H1 (cell line): Measurements from ENCODE around the gene ARHGEF10L. TPM values are rescaled to one million over a fixed set of nuclear protein-coding genes. Genes with fewer than 3 reads are reported as not detected.

Source experiments
- CTCF ChIA-PET: fragments of 300-600 bp; sonication (Branson Sonifier 250); formaldehyde crosslinking; loops from one replicate; lab custom pipeline; 2021; ENCODE audit not compliant: partially characterized antibody; lab: Charles Lee
- POLR2A ChIA-PET: fragments of 300-600 bp; sonication (Branson Sonifier 250); formaldehyde crosslinking; loops from one replicate; lab custom pipeline; 2021; ENCODE audit warnings: inconsistent platforms; ENCODE audit not compliant: partially characterized antibody; lab: Charles Lee
- DNase-seq, 2 experiments: peaks; one replicate each; pipeline versions ENCODE4 v3.0.0 to v3.0.0-alpha.2; 2010 to 2022; ENCODE audit warnings: low spot score in 2 of 2, low read depth in 1 of 2, mixed read lengths in 1 of 2
- FAIRE-seq: peaks from 2 replicates; lab custom pipeline; 2011; peaks lifted over from hg19 to GRCh38; lab: Jason Lieb, UNC
- H2AFZ ChIP-seq: 2 replicates; pipeline ENCODE4 v1.8.1; 2012; ENCODE audit warnings: low read length, inconsistent platforms
- H2AK5ac ChIP-seq: 2 replicates; pipeline ENCODE4 v1.6.1; 2013; ENCODE audit warnings: low read depth, low read length
- H2BK120ac ChIP-seq: replicated peaks from 2 replicates; pipeline ENCODE3; 2013; ENCODE audit warnings: low read depth, low read length, inconsistent platforms
- H2BK12ac ChIP-seq: 2 replicates; pipeline ENCODE4 v1.6.1; 2013; ENCODE audit warnings: low read depth, low read length
- H2BK15ac ChIP-seq: 2 replicates; pipeline ENCODE4 v1.6.1; 2013; ENCODE audit warnings: low read length
- H2BK20ac ChIP-seq: 2 replicates; pipeline ENCODE4 v1.6.1; 2013; ENCODE audit warnings: low read length
- H2BK5ac ChIP-seq: 2 replicates; pipeline ENCODE4 v1.6.1; 2013; ENCODE audit warnings: low read depth, low read length
- H3K14ac ChIP-seq: 2 replicates; pipeline ENCODE4 v1.6.1; 2013; ENCODE audit warnings: inconsistent platforms; ENCODE audit not compliant: insufficient read length
- H3K18ac ChIP-seq: 2 replicates; pipeline ENCODE4 v1.6.1; 2013; ENCODE audit warnings: low read length; ENCODE audit errors: extremely low read depth
- H3K23ac ChIP-seq: 2 replicates; pipeline ENCODE4 v1.6.1; 2013; ENCODE audit warnings: inconsistent platforms; ENCODE audit not compliant: insufficient read length
- H3K23me2 ChIP-seq: 2 replicates; pipeline ENCODE4 v1.6.1; 2013; ENCODE audit warnings: low read depth, low read length
- H3K27ac ChIP-seq: 2 replicates; pipeline ENCODE4 v1.6.1; 2011; ENCODE audit warnings: low read depth, low read length, inconsistent platforms
- H3K27me3 ChIP-seq, 4 experiments: replicated peaks in 1 of 4; 1 replicate in 1 of 4; 2 replicates in 3 of 4; pipeline versions ENCODE4 v1.6.1 to v1.8.1; 2011 to 2013; ENCODE audit warnings: low read length in 3 of 4, mild to moderate bottlenecking in 3 of 4, inconsistent platforms in 2 of 4, mixed read lengths in 2 of 4, moderate library complexity in 1 of 4; ENCODE audit not compliant: control insufficient read depth in 3 of 4, insufficient read depth in 3 of 4; ENCODE audit errors: extremely low read depth in 1 of 4
- H3K36me3 ChIP-seq, 4 experiments: 2 replicates each; pipeline versions ENCODE4 v1.6.1 to v1.8.1; 2011 to 2013; ENCODE audit warnings: mild to moderate bottlenecking in 4 of 4, low read length in 3 of 4, moderate library complexity in 2 of 4, control low read depth in 1 of 4, inconsistent platforms in 1 of 4; ENCODE audit not compliant: insufficient read depth in 4 of 4, control insufficient read depth in 2 of 4
- H3K4ac ChIP-seq: replicated peaks from 2 replicates; pipeline ENCODE3; 2013; ENCODE audit warnings: low read length, low read depth, mixed read lengths, inconsistent platforms; ENCODE audit not compliant: insufficient read length
- H3K4me1 ChIP-seq, 4 experiments: replicated peaks in 1 of 4; 1 replicate in 1 of 4; 2 replicates in 3 of 4; pipeline versions ENCODE4 v1.6.1 to v1.8.1; 2011 to 2013; ENCODE audit warnings: low read length in 3 of 4, inconsistent platforms in 2 of 4, mixed read lengths in 1 of 4; ENCODE audit not compliant: insufficient read depth in 4 of 4, control insufficient read depth in 3 of 4
- H3K4me2 ChIP-seq, 2 experiments: 2 replicates each; pipeline versions ENCODE4 v1.6.1 to v1.8.1; 2011 to 2013; ENCODE audit warnings: low read depth in 2 of 2, low read length in 2 of 2, control low read depth in 1 of 2, inconsistent platforms in 1 of 2, mild to moderate bottlenecking in 1 of 2; ENCODE audit not compliant: insufficient read depth in 1 of 2
- H3K4me3 ChIP-seq, 4 experiments: fragments of 200-600, 300-600 bp in 1 of 4; sonication (generic), shearing (Covaris generic), sonication (Bioruptor Twin) in 1 of 4; 2 replicates each; pipeline versions ENCODE4 v1.5.1 to v1.8.1; 2011 to 2016; ENCODE audit warnings: low read length in 4 of 4, low read depth in 3 of 4, control low read depth in 2 of 4, inconsistent platforms in 2 of 4, mild to moderate bottlenecking in 2 of 4, mixed read lengths in 1 of 4, moderate library complexity in 1 of 4; ENCODE audit not compliant: insufficient read depth in 2 of 4; ENCODE audit errors: extremely low read depth in 1 of 4
- H3K56ac ChIP-seq: replicated peaks from 2 replicates; pipeline ENCODE3; 2013; ENCODE audit warnings: low read depth, mild to moderate bottlenecking, mixed read lengths, low read length, inconsistent platforms; ENCODE audit not compliant: insufficient read length
- H3K79me1 ChIP-seq: 2 replicates; pipeline ENCODE4 v1.6.1; 2013; ENCODE audit warnings: low read depth, low read length, control low read depth
- H3K79me2 ChIP-seq, 2 experiments: 2 replicates each; pipeline versions ENCODE4 v1.6.1 to v1.8.1; 2012 to 2013; ENCODE audit warnings: low read length in 2 of 2, mild to moderate bottlenecking in 2 of 2, inconsistent platforms in 1 of 2; ENCODE audit not compliant: insufficient read depth in 2 of 2, control insufficient read depth in 1 of 2
- H3K9ac ChIP-seq, 4 experiments: replicated peaks in 1 of 4; 1 replicate in 1 of 4; 2 replicates in 3 of 4; pipeline versions ENCODE4 v1.6.1 to v1.8.1; 2011 to 2013; ENCODE audit warnings: low read depth in 3 of 4, low read length in 3 of 4, control low read depth in 2 of 4, mild to moderate bottlenecking in 2 of 4, moderate library complexity in 2 of 4, inconsistent platforms in 1 of 4; ENCODE audit errors: extremely low read depth in 1 of 4
- H3K9me3 ChIP-seq, 2 experiments: 2 replicates each; pipeline versions ENCODE4 v1.6.1 to v1.8.1; 2012 to 2013; ENCODE audit warnings: mild to moderate bottlenecking in 2 of 2, moderate library complexity in 2 of 2, control low read depth in 1 of 2, inconsistent platforms in 1 of 2, low read depth in 1 of 2, low read length in 1 of 2, mixed read lengths in 1 of 2; ENCODE audit not compliant: insufficient read depth in 2 of 2
- H4K20me1 ChIP-seq, 2 experiments: replicated peaks in 1 of 2; 2 replicates each; pipeline versions ENCODE3 to v1.8.1; 2011 to 2013; ENCODE audit warnings: inconsistent platforms in 2 of 2, low read length in 2 of 2, mild to moderate bottlenecking in 1 of 2; ENCODE audit not compliant: insufficient read depth in 2 of 2, control insufficient read depth in 1 of 2
- H4K5ac ChIP-seq: 2 replicates; pipeline ENCODE4 v1.6.1; 2013; ENCODE audit warnings: low read length, low read depth, mixed read lengths, inconsistent platforms; ENCODE audit not compliant: insufficient read length
- H4K8ac ChIP-seq: 2 replicates; pipeline ENCODE4 v1.8.0; 2013; ENCODE audit warnings: mild to moderate bottlenecking, moderate library complexity, low read length, inconsistent platforms; ENCODE audit not compliant: insufficient read depth; ENCODE audit errors: extremely low read depth
- H4K91ac ChIP-seq: replicated peaks from 2 replicates; pipeline ENCODE3; 2013; ENCODE audit warnings: low read length, mixed read lengths, inconsistent platforms; ENCODE audit not compliant: insufficient read length
- ASH2L ChIP-seq: fragments of 200-600, 300-600 bp; sonication (generic); IDR thresholded peaks from one replicate; pipeline ENCODE4 v1.7.1; 2017; ENCODE audit warnings: low read length
- CREB1 ChIP-seq: IDR thresholded peaks from 2 replicates; pipeline ENCODE4 v1.6.1; 2012; ENCODE audit warnings: inconsistent platforms
- FOSL1 ChIP-seq: IDR thresholded peaks from 2 replicates; pipeline ENCODE4 v1.6.1; 2011; ENCODE audit warnings: mild to moderate bottlenecking, low read depth, low read length, moderate library complexity; ENCODE audit not compliant: insufficient read depth
- KDM1A ChIP-seq: fragments of 200-600, 300-600 bp; sonication (generic); IDR thresholded peaks from 2 replicates; pipeline ENCODE4 v1.7.1; 2016; ENCODE audit warnings: mild to moderate bottlenecking, low read length, borderline replicate concordance
- MAFK ChIP-seq: IDR thresholded peaks from 2 replicates; pipeline ENCODE4 v1.6.1; 2012; ENCODE audit warnings: low read depth, mild to moderate bottlenecking, improper control_type of control experiment, low read length
- MAX ChIP-seq: IDR thresholded peaks from 2 replicates; pipeline ENCODE4 v1.6.1; 2012; ENCODE audit warnings: inconsistent platforms
- NANOG ChIP-seq: IDR thresholded peaks from 2 replicates; pipeline ENCODE4 v1.6.1; 2011; ENCODE audit warnings: low read length, low read depth, mild to moderate bottlenecking, inconsistent platforms; ENCODE audit not compliant: insufficient read depth, poor library complexity, severe bottlenecking
- RXRA ChIP-seq: IDR thresholded peaks from 2 replicates; pipeline ENCODE4 v1.6.1; 2011; ENCODE audit warnings: low read depth, mild to moderate bottlenecking, low read length, moderate library complexity; ENCODE audit not compliant: insufficient read depth
- SIX5 ChIP-seq: IDR thresholded peaks from 2 replicates; pipeline ENCODE4 v1.6.1; 2011; ENCODE audit warnings: mild to moderate bottlenecking, low read depth, low read length
- SP4 ChIP-seq: IDR thresholded peaks from 2 replicates; pipeline ENCODE4 v1.6.1; 2012; ENCODE audit warnings: low read length, inconsistent platforms
- TBP ChIP-seq: IDR thresholded peaks from 2 replicates; pipeline ENCODE4 v1.6.1; 2011; ENCODE audit warnings: low read depth, low read length, improper control_type of control experiment
- TEAD4 ChIP-seq: IDR thresholded peaks from 2 replicates; pipeline ENCODE4 v1.6.1; 2012; ENCODE audit warnings: low read depth, low read length, inconsistent platforms, mixed read lengths
- YY1 ChIP-seq: IDR thresholded peaks from 2 replicates; pipeline ENCODE4 v1.6.1; 2011; ENCODE audit warnings: low read depth, mild to moderate bottlenecking, low read length
- WGBS, 2 experiments: shearing (Covaris generic) in 1 of 2; methylation state at CpG; one replicate each; pipeline versions ENCODE4 v1.1.6 to v1.1.7; 2013 to 2015; ENCODE audit warnings: low lambda C conversion rate in 2 of 2, mixed read lengths in 2 of 2, inconsistent platforms in 1 of 2, low coverage in 1 of 2, missing lambda C conversion rate in 1 of 2; ENCODE audit not compliant: insufficient replicate concordance in 2 of 2, insufficient coverage in 1 of 2, insufficient read length in 1 of 2; ENCODE audit errors: extremely low coverage in 1 of 2, missing lambda C conversion rate in 1 of 2; 5-methylcytosine and 5-hydroxymethylcytosine counted together
- polyA plus RNA-seq, 7 experiments: library from polyadenylated mRNA; depleted of rRNA in 3 of 7; stranded (reverse) in 5 of 7; unstranded in 2 of 7; fragments of >200 nt in 5 of 7; fragments of 200-250 nt in 2 of 7; gene quantifications; 1 replicate in 5 of 7; 2 replicates in 1 of 7; 4 replicates in 1 of 7; pipeline versions ENCODE4 v1.2.1 to v1.2.3, GENCODE V29; 2011 to 2013; ENCODE audit warnings: missing spikeins in 2 of 7, mixed read lengths in 2 of 7
- total RNA-seq: library from RNA; stranded (reverse); fragmentation: NEBNext Ultra II Directional; extraction: Animal tissue kit (Norgen Biotek cat#: 25700); gene quantifications from 2 replicates; pipeline ENCODE4 v1.2.1, GENCODE V29; 2021
- TF ChIP-seq, protein P1 (sequence below): IDR thresholded peaks from 2 replicates; pipeline ENCODE4 v1.6.1; 2011; ENCODE audit warnings: low read depth, mild to moderate bottlenecking, low read length; ENCODE audit not compliant: insufficient read depth

ARHGEF10L gene
- total and polyA plus RNA-seq, 2 of the 8 experiments (the other 6 are each of a cell fraction or from before 2014, with no cell fraction given), result 33.6 to 39.6 TPM

DNA sequence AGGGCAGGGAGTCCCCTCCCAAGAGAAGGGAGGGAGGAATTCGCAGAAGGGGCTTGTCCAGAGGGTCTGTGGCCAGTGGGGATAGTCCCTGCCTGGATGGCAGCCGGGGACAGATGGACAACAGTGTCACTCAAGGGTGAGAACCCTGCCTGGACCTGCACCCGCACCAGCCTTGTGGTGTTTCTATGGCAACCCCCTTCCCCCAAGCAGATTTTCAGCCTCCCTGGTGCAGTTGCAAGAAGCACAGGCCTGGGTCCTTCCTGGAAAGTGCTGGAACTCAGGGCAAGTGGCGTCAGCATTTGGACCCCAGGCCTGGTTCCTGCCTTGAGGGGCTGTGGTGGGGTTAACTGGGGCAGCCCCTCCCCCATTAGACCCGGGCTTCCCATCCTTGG lies 131.8 kb downstream of the ARHGEF10L start:
- Histone ChIP-seq H3K27me3 (no peaks in the 10 kb centered on the region), H2BK15ac (no peak overlapping the region), H2BK120ac (no peak overlapping the region), H3K79me2 (no peaks in the 10 kb centered on the region; a peak in 1 of 4 replicates), H4K8ac (peak overlapping the region; percentile 62), H4K91ac (no peak overlapping the region), H3K23me2 (no peaks in the 10 kb centered on the region; the same call in 1 of the 2 replicates), H3K4me3 (no peak overlapping the region), H2BK12ac (no peak overlapping the region), H3K9me3 (no peaks in the 10 kb centered on the region), H3K4me2 (no peak overlapping the region), H3K79me1 (peaks cover 9% of the 10 kb centered on the region), H3K4ac (no peak overlapping the region), H4K5ac (no peak overlapping the region), H3K14ac (no peak overlapping the region), H3K27ac (no peak overlapping the region), H2BK20ac (no peak overlapping the region), H3K56ac (no peak overlapping the region), H3K18ac (no peak overlapping the region), H3K36me3 (peaks cover 0 to 2% (median under 1%) of the 10 kb centered on the region in 4 experiments; a peak in 2 of 8 replicates), H3K9ac (no peak overlapping the region), H2BK5ac (no peak overlapping the region), H4K20me1 (peaks cover 9 to 15% of the 10 kb centered on the region in 2 experiments), H2AFZ (no peak overlapping the region), H2AK5ac (no peak overlapping the region), H3K23ac (no peak overlapping the region), H3K4me1 (peaks cover 0 to 15% (median 7%) of the 10 kb centered on the region in 4 experiments; a peak in 5 of 7 replicates)
- CTCF ChIA-PET, result interaction anchor here (1.0 to 3.4 kb wide), 8 partner anchors 9 to 155 kb away, joined by 3 to 12 read pairs (median 4); no protein-coding TSS in a partner anchor
- POLR2A ChIA-PET, result interaction anchor here (1.0 kb wide), 1 partner anchor 10 kb away, joined by 3 read pairs; no protein-coding TSS in a partner anchor
- DNase-seq, result no peak
- 93% methylated on average over 5 of the region's 5 CpGs; no CpG with 5 or more reads in 1 of the 2 experiments for WGBS, 2 experiments
- FAIRE-seq, result no peak
- TF ChIP-seq SIX5 (no peak), CREB1 (no peak), TEAD4 (no peak), TBP (no peak), FOSL1 (no peak), MAFK (no peak), SP4 (no peak), YY1 (no peak), MAX (no peak), KDM1A (no peak), RXRA (no peak), ASH2L (no peak), NANOG (no peak)
- TF ChIP-seq, protein P1, sequence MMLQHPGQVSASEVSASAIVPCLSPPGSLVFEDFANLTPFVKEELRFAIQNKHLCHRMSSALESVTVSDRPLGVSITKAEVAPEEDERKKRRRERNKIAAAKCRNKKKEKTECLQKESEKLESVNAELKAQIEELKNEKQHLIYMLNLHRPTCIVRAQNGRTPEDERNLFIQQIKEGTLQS, result no peak
